ENCODE data around the gene SLAMF1. TPM values are rescaled to one million over a fixed set of nuclear protein-coding genes. Genes with fewer than 3 reads are reported as not detected.

SLAMF1 gene
- total RNA-seq, 6 experiments from 2014 or later: 0.20 to 0.42 (median 0.28) TPM

DNA sequence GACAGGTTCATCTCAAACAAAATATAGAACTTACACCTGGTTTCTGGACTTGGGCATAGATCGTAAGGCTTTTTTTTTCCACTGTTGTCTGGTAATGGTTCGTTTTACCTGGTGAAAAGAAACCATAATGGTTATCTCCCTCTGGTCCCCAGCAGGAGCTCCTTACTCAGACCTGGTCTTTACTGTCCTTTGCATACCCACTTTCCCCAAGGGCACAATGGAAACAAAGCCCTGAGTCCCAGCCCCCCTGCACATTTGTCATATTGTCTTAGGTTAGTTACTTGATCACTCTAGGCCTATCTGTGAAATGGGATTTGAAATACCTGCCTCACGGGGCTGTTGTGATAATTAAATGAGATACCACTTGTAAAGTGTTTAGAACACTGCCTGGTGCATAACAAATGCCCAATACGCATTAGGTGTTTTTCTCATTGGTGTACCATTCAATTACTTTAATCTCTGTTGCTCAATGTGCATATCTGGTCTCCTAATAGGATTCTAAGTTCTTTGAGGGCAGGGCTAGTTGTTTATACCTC is 27.0 kb downstream of the SLAMF1 start:
- TF ChIP-seq POLR2A (IDR thresholded peaks at IDR 0.05): no peak
- TF ChIP-seq, protein P1, sequence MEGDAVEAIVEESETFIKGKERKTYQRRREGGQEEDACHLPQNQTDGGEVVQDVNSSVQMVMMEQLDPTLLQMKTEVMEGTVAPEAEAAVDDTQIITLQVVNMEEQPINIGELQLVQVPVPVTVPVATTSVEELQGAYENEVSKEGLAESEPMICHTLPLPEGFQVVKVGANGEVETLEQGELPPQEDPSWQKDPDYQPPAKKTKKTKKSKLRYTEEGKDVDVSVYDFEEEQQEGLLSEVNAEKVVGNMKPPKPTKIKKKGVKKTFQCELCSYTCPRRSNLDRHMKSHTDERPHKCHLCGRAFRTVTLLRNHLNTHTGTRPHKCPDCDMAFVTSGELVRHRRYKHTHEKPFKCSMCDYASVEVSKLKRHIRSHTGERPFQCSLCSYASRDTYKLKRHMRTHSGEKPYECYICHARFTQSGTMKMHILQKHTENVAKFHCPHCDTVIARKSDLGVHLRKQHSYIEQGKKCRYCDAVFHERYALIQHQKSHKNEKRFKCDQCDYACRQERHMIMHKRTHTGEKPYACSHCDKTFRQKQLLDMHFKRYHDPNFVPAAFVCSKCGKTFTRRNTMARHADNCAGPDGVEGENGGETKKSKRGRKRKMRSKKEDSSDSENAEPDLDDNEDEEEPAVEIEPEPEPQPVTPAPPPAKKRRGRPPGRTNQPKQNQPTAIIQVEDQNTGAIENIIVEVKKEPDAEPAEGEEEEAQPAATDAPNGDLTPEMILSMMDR (IDR thresholded peaks at IDR 0.05): no peak
- H3K4me1 ChIP-seq: no peaks in the 10 kb centered on the region
- DNase-seq: no peak
- intact Hi-C loops (cut with DNase I): no loop called here
- H3K27me3 ChIP-seq: no peaks in the 10 kb centered on the region
- H3K36me3 ChIP-seq: no peaks in the 10 kb centered on the region
- WGBS (ENCODE audit: insufficient coverage, low coverage, low lambda C conversion rate, missing lambda C conversion rate): 85% methylated on average over 4 of the region's 4 CpGs
- H3K27ac ChIP-seq: no peak overlapping the region
- no peaks in the 10 kb centered on the region for H3K9me3 ChIP-seq
- H3K4me3 ChIP-seq: no peak overlapping the region
- no peak for ATAC-seq

GRCh38 chr1:160618763-160619274 is 28.0 kb downstream of the SLAMF1 start:
- Histone ChIP-seq H3K9me3 (no peaks in the 10 kb centered on the region), H3K4me1 (no peaks in the 10 kb centered on the region), H3K27ac (no peak overlapping the region), H3K36me3 (no peaks in the 10 kb centered on the region), H3K27me3 (no peaks in the 10 kb centered on the region), H3K4me3 (no peak overlapping the region)
- DNase-seq: no peak
- intact Hi-C loops (cut with DNase I): no loop called here
- 80% methylated on average over 3 of the region's 3 CpGs for WGBS (ENCODE audit: insufficient coverage, low coverage, low lambda C conversion rate, missing lambda C conversion rate)
- ATAC-seq: peak in 2 of 4 donors; percentile 35 to 54
- TF ChIP-seq, protein P1 (IDR thresholded peaks at IDR 0.05): peak; percentile 37 to 53 (median 44)
- TF ChIP-seq POLR2A (IDR thresholded peaks at IDR 0.05): no peak

DNA sequence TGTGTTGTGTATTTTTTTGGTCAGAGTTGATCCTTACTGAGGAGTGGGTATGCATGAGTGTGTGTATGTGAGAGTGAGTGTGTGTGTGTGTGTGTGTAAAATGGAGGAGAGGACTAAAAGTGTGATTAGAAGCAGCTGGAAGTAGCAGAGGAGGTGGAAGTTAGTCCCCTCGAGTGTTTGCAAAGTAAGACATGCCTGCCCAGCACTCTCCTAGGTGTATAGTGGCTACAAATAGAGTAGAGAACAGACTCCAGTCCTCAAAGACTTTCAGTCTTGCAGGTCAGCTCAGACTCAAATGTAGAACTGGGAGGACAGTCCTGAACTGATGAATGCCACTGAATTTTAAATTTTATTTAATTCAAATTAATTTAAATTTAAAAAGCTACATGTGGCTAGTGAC is 28.5 kb downstream of the SLAMF1 start:
- DNase-seq (no peak), ATAC-seq (no peak)
- Histone ChIP-seq H3K4me1 (no peaks in the 10 kb centered on the region), H3K36me3 (no peaks in the 10 kb centered on the region), H3K4me3 (no peak overlapping the region), H3K27ac (no peak overlapping the region), H3K9me3 (no peaks in the 10 kb centered on the region), H3K27me3 (no peaks in the 10 kb centered on the region)
- TF ChIP-seq, protein P1 (IDR thresholded peaks at IDR 0.05): no peak
- no peak for TF ChIP-seq POLR2A (IDR thresholded peaks at IDR 0.05)
- 64% methylated on average over 1 of the region's 1 CpG for WGBS (ENCODE audit: insufficient coverage, low coverage, low lambda C conversion rate, missing lambda C conversion rate)
- intact Hi-C loops (cut with DNase I): no loop called here

- H3K27ac ChIP-seq: no peak overlapping the region
- DNase-seq: no peak
- no peaks in the 10 kb centered on the region for H3K36me3 ChIP-seq
- intact Hi-C loops (cut with DNase I): no loop called here
- ATAC-seq: no peak
- no peaks in the 10 kb centered on the region for H3K9me3 ChIP-seq
- 52% methylated on average over 2 of the region's 2 CpGs for WGBS (ENCODE audit: insufficient coverage, low coverage, low lambda C conversion rate, missing lambda C conversion rate)
- H3K27me3 ChIP-seq: no peaks in the 10 kb centered on the region
- no peak for TF ChIP-seq POLR2A (IDR thresholded peaks at IDR 0.05)
- TF ChIP-seq, protein P1 (IDR thresholded peaks at IDR 0.05): no peak
- no peak overlapping the region for H3K4me3 ChIP-seq
- H3K4me1 ChIP-seq: no peaks in the 10 kb centered on the region
Measured at GRCh38 chr1:160615660-160616059, 31.2 kb downstream of the SLAMF1 start.

All from right lobe of liver (tissue), 6 donors.